GM19035 (cell line): ENCODE results near the gene C1R.

Experiments used
- ATAC-seq: cut with Tn5 transposase; IDR thresholded peaks from one replicate; pipeline ENCODE4 v1.9.1; 2021; ENCODE audit not compliant: unreplicated experiment

Gene C1R

GRCh38 chr12:7092229-7092985, at the start of gene C1R:
Gene C1R, minus strand, starts transcription at chr12:7092445. Its CDS starts 57 bp downstream, at chr12:7092388.
- ATAC-seq, result no peak

DNA sequence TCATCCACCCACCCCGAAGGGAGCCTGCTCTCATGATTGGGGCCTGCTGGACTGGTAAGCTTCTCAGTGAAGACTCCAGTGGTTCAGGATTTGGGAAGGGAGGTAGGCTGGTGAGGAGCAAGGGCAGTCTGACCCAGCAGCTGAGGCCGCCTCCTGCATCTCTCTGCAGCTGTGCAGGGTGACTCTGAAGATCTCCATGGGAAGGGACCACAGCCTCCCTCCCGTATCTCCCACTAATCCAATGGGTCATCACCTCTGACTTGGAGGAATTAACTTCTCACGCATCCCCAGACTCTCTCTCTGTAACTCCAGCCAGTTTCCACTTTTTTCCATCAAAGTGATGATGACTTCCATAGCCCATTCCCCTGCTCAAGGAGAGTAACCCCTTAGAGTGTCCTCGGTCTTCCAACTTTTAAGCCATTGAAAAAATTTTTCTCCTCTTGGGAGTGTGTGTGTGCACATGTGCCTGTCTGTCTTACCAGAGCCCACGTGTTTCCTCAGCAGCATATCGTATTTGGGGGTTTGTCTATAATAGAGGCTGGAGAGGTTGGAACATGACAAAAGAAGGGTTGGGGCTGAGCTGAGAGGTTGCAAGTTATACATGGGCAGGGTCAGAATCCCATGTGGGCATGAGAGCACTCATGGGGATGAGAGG, 49.2 kb upstream of the C1R start:
- ATAC-seq, result no peak

DNA sequence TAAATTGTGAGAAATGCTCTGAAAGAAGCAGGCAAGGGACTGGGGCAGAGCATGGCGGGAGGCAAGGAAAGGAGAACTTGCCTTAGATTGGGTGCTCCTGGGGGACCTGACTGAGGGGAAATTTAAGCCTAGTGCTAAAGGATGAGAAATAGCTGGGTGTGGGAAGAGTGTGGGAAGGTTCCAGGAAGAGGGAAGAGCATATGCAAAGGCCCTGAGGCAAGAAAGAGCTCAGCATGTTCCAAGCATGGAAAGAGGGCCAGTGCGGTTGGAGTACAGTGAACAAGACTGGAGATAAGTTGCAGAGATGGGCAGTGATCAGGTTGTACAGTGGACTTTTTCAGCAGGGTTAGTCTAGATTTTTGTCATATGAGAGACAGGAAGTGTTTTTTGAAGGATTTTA, 47.0 kb upstream of the C1R start:
- no peak for ATAC-seq

DNA sequence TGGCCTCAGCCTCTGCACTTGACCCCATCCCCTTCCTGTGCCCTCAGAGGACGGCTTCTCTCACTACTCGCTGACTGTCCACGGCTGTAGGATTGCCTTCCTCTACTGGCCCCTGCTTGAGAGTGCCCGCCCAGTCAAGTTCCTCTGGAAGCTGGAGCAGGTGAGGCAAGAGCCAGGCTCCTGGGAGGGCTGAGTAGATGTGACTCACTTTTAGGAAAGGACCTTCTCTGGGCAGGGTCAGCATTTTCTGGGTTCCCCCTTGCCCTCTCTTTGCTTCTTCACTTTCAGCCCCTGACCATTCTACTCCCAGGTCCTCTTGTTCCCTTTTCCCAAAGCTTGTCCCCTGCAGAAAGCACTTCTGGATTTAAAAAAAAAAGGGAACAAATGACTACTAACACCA, 45.7 kb upstream of the C1R start:
- ATAC-seq, result no peak

DNA sequence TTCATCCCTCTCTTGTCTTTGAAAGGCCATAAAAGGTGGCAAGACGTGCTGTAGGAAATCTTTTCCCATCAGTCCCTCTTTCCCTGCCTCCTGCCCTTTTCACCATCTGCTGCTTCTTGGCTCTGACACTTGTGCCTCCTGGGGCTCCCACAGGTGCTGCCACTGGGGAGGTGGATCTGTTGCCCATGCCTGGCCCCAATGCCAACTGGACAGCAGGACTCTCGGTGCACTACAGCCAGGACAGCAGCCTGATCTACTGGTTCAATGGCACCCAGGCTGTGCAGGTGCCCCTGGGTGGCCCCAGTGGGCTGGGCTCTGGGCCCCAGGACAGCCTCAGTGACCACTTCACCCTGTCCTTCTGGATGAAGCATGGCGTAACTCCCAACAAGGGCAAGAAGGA, 44.4 kb upstream of the C1R start:
- no peak for ATAC-seq

DNA sequence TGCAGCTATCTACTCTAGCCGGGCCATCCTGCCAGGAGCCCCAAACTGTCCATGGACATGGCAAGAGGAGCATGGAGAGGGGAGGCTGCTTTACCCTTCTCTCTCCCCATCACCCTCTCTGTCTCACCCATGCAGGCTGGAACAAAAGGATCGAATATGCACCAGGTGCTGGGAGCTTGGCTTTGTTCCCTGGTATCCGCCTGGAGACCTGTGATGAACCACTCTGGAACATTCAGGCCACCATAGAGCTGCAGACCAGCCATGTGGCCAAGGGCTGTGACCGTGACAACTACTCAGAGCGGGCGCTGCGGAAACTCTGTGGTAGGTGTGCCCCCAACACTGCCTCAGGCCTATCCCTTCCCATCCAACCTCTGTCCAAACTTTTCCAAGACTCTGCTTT, 43.8 kb upstream of the C1R start:
- no peak for ATAC-seq

DNA sequence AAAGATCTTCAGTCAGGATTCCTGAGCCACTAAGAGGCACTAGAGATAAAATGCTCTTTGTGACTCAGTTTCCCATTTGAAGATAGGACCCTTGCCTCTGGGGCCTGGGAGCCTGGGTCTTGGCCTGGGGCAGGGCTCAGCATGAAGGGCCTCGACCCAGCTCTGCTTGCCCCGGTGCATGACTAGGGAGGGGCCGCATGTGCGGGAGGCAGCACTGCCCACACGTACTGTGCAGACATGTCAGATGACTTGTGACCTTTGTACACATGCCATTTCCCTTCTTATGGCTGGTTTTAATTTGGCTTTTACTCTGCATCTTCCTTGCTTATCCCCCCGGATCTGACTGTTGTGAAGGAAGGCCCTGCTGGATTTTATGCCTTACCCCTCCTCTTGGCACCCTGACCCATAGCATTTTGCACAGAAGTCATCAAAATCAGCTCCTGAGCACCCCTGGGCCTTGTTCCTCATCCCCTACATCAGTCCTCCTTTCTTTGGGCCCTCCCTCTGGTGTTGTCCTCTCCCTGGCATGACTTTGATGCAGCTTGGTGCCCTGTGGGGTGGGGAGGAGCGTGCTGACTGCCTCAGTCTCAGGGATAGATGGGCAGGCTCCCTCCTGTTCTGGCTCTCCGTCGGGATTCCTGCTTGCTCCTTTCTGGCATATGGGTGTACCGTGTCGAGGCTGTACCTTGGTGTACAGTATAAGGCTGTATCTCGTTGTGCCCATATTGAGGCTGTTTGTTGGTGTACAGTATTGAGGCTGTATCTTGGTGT, 42.3 kb upstream of the C1R start:
- no peak for ATAC-seq

DNA sequence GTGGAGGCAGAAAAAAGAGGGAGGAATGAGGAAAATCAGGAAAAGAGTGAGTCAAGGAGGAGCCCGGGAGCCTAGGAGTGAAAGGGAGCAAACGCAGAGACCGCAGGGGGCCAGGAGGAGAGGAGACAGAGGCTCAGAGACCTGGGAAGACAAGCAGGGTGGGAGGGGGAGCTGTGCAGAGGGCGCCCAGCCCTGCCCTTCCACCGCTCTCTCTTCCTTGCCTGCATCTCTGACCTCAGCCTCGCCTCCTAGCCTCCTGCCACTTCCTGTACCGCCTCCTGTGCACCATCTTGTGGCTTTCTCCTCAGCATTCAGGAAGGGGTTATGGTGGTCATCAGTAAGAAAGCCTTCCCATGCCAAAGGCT, 39.2 kb upstream of the C1R start:
- no peak for ATAC-seq

GRCh38 chr12:7130701-7131501, 38.7 kb upstream of the C1R start:
- no peak for ATAC-seq

DNA sequence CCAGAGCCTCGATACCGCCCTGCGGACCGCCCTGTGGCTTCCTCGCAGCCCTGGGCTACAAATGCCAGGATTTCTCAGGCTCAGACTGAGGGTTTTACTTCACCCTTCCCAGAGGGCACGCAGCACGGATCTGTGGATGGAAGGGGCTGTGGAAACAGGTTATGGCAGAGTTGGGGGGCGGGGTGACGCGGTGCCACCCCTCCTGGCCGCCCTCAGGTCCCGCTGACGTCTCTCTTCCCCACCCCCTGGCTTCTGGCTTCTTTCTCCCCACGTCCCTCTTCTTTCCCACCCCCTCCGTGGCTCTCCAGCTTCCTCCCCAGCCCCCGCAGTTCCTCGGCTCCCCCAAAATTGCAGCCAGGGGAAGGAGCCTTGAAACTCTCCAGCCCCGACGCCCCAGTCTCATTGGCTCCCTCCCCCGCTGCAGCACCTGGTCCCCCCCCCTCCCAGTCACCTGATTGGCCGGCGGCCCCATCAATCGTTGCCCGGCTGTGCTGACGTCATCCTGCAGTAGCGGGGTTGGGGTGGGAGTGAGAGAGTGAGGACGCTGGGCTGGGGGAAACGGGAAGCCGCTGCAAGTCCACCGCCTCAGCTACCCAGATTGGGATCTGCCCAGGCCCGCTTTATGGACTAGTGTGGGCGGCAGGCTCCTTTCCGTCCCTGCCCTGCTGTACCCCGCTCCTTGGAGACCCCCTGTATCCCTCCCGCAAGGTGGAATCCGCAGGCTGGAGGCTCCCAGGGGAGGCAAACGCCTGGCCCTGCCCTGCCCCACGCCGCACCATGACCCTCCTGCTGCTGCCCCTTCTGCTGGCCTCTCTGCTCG, 37.8 kb upstream of the C1R start, which contains the start of gene CLSTN3:
TSS of gene CLSTN3 (plus strand) at position 500 of the 820 bp plus-strand sequence. CDS start at position 778, 278 bp downstream.
- ATAC-seq, result peak; percentile 76

DNA sequence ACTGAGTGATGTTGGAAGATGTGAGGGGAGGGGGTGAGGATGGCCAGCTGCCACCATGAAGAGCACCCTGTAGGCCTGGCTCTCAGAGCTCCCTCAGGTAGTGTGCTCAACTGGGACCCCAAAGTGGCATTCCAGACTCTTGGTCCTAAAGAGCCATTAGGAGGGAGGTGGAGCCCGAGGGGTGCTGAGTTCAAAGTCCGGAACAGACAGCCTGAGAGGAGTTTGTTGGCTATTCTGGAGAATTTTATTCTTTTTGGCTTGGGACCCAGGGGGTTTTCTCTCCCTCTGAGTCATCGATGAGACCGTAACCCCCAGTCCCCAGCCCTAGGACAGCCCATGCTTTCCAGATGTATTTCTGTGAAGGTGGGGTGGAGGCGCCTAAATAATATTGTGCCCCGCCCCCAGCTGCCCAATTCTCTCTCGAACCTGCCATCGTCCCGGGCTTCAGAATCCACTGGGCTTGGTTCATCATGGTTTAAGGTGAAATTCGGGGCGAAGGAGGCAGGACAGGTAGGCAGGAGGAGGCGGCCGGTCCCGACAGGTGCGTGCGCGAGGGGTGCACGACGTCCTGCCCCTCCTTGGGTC, 37.1 kb upstream of the C1R start:
- no peak for ATAC-seq

DNA sequence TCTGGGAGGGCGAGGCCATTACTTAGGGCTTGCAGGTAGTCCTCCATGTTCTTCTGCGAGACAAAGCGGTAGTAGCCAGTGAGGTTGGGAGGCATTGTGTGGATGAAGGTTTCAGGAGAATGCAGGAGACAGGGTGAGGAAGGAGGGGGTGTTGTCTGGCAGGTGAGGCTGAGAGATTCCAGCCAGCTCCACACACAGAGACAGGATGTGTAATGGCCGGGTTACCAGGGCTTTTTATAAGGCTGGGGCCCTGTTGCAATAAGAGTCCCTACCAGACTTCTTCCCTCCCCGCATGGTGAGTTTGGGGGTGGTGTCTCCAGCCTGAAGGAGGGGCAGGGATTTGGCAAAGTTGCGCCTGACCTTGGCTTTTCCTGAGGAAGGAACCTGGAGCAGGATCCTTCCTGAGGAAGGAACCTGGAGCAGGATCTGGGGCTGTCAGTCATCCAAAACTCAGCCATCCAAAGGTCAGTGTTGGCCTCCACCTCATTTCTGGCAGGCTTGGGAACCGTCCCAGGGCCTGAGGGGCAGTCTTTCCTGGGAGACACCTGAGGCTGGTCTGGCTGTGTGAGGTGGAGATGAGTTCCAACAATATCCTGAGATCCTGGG, 36.5 kb upstream of the C1R start, which contains the start of gene RBP5:
TSS of gene RBP5 (minus strand) at position 209 of the 606 bp plus-strand sequence. CDS start at position 95, 114 bp downstream.
- no peak for ATAC-seq

GRCh38 chr12:7127916-7128626, 35.8 kb upstream of the C1R start:
- ATAC-seq, result no peak

GRCh38 chr12:7125632-7126227, 33.5 kb upstream of the C1R start:
- no peak for ATAC-seq

DNA sequence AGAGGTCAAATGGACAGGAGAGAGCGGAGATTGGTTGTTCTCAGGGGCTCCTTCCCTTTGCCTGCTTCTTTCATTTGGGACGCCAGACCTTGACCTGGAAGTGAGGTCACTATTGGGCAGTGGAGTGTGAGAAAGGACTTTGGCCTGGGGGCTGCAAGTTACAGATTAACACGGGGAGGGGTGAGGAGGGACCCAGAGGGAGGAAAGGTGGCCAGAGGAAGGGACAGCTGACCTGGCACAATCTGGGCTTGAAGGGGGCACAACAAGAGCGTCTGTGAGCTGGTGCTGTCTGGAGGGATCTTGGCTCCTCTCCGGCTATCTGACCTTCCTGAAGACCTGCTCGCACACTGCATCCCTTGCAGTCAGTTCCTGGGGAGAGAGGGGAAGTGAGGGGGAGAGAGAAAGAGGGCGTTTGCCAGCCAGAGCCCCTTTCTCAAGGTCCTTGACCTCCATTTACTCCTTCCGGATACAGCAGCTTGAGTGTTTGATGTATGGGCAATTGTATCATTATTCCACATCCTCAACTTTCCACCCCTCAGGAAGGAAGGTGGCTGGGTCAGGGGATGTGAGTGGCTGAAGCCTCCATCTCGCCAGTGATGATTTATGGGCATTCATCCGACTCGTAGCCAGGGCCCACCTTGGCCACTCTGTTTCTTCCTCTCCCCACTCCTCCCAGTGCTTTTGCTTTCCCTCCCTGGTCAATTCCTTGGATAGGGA, 31.7 kb upstream of the C1R start:
- no peak for ATAC-seq

GRCh38 chr12:7122811-7123769, 30.8 kb upstream of the C1R start:
- no peak for ATAC-seq
